PFSK-1 (cell line): Measurements from ENCODE around the gene EYA4.

Experiments
- POLR2AphosphoS5 ChIP-seq: IDR thresholded peaks from 2 replicates; pipeline ENCODE4 v1.6.1; 2012; ENCODE audit warnings: low read depth, mild to moderate bottlenecking, control low read depth, low read length, moderate library complexity
- REST ChIP-seq, 2 experiments: IDR thresholded peaks; 2 replicates each; pipeline versions ENCODE4 v1.6.1 to v1.8.0; 2011 to 2012; ENCODE audit warnings: low read depth in 2 of 2, low read length in 2 of 2, control low read depth in 1 of 2, inconsistent platforms in 1 of 2, mild to moderate bottlenecking in 1 of 2, moderate library complexity in 1 of 2; ENCODE audit not compliant: insufficient read depth in 1 of 2

GRCh38 chr6:133577851-133578250, 336.7 kb downstream of the EYA4 start:
- TF ChIP-seq REST (IDR thresholded peaks at IDR 0.05; ENCODE audit: insufficient read depth in 1 of 2, low read depth in 2 of 2, low read length in 2 of 2), result no peak
- no peak for TF ChIP-seq POLR2AphosphoS5
